Measurements from ENCODE around the gene ATP9B. TPM values are rescaled to one million over a fixed set of nuclear protein-coding genes. Genes with fewer than 3 reads are reported as not detected.

ATP9B gene
- total RNA-seq, 1 donor from 2014 or later, result 33.2 TPM

DNA sequence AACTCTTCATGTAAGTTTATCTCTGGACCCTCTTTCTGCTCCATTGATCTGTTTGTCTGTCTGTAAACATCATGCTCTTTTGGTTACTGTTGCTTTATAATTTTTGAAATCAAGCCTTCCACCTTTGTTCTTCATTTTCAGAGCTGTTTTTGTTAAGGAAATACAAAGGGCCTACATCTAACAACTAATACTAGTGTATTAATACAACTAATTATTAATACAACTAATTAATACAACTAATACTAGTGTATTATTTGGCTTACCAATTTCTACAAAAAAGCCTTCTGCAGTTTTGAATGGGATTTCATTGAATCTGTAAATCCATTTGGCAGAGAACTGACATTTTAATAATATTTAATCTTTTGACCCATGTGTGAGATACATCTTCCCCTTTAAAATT, 66.7 kb downstream of the ATP9B start:
- no peaks in the 10 kb centered on the region for H3K9me3 Mint-ChIP-seq
- H3K36me3 Mint-ChIP-seq, result peaks cover 10% of the 10 kb centered on the region

DNA sequence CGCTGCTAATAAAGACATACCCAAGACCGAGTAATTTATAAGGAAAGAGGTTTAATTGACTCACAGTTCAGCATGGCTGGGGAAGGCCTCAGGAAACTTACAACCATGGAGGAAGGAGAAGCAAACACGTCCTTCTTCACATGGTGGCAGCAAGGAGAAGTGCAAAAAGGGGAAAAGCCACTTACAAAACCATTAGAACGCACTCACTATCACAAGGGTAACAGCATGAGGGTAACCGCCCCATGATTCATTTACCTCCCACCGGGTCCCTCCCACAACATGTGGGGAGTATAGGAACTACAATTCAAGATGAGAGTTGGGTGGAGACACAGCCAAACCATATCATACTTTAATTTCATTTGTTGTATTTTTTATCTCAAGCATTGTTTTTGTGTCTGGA, 67.5 kb downstream of the ATP9B start:
- Histone ChIP-seq H3K27ac (no peak overlapping the region), H3K4me1 (no peaks in the 10 kb centered on the region), H2AFZ (replicated peaks) (no peak overlapping the region), H3K9ac (no peak overlapping the region), H3K36me3 (no peaks in the 10 kb centered on the region), H3K9me3 (ENCODE audit: low read depth) (no peaks in the 10 kb centered on the region), H3K4me3 (no peak overlapping the region), H3F3A (ENCODE audit: low read depth) (no peaks in the 10 kb centered on the region), H3K79me2 (ENCODE audit: low read depth) (no peaks in the 10 kb centered on the region), H3K4me2 (no peak overlapping the region), H3K27me3 (no peaks in the 10 kb centered on the region), H4K20me1 (ENCODE audit: low read depth) (no peaks in the 10 kb centered on the region)
- Mint-ChIP-seq H3K27me3 (ENCODE audit: insufficient read depth, low read depth) (no peaks in the 10 kb centered on the region), H3K9me3 (no peaks in the 10 kb centered on the region), H3K4me3 (no peak overlapping the region), H3K4me1 (no peaks in the 10 kb centered on the region), H3K36me3 (peaks cover 10% of the 10 kb centered on the region), H3K27ac (no peak overlapping the region)
- TF ChIP-seq EZH2phosphoT487 (IDR thresholded peaks at IDR 0.05), result no peak
- TF ChIP-seq, protein P1, sequence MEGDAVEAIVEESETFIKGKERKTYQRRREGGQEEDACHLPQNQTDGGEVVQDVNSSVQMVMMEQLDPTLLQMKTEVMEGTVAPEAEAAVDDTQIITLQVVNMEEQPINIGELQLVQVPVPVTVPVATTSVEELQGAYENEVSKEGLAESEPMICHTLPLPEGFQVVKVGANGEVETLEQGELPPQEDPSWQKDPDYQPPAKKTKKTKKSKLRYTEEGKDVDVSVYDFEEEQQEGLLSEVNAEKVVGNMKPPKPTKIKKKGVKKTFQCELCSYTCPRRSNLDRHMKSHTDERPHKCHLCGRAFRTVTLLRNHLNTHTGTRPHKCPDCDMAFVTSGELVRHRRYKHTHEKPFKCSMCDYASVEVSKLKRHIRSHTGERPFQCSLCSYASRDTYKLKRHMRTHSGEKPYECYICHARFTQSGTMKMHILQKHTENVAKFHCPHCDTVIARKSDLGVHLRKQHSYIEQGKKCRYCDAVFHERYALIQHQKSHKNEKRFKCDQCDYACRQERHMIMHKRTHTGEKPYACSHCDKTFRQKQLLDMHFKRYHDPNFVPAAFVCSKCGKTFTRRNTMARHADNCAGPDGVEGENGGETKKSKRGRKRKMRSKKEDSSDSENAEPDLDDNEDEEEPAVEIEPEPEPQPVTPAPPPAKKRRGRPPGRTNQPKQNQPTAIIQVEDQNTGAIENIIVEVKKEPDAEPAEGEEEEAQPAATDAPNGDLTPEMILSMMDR (IDR thresholded peaks at IDR 0.05), result no peak
- TF ChIP-seq EZH2 (IDR thresholded peaks at IDR 0.05), result no peak
- no peak for DNase-seq (ENCODE audit: low spot score)

More for the DNA sequence above, 66.7 kb downstream of the ATP9B start:
- Histone ChIP-seq H3K9ac (no peak overlapping the region), H4K20me1 (ENCODE audit: low read depth) (no peaks in the 10 kb centered on the region), H3K79me2 (ENCODE audit: low read depth) (no peaks in the 10 kb centered on the region), H3K9me3 (ENCODE audit: low read depth) (no peaks in the 10 kb centered on the region), H3F3A (ENCODE audit: low read depth) (no peaks in the 10 kb centered on the region), H3K4me3 (no peak overlapping the region), H3K27me3 (no peaks in the 10 kb centered on the region), H2AFZ (replicated peaks) (no peak overlapping the region), H3K4me2 (no peak overlapping the region), H3K4me1 (no peaks in the 10 kb centered on the region), H3K27ac (no peak overlapping the region), H3K36me3 (no peaks in the 10 kb centered on the region)
- H3K27ac Mint-ChIP-seq, result no peak overlapping the region
- H3K4me1 Mint-ChIP-seq, result no peaks in the 10 kb centered on the region
- no peak overlapping the region for H3K4me3 Mint-ChIP-seq
- no peak for DNase-seq (ENCODE audit: low spot score)
- no peak for TF ChIP-seq EZH2phosphoT487 (IDR thresholded peaks at IDR 0.05)
- TF ChIP-seq, protein P1 (IDR thresholded peaks at IDR 0.05), result no peak
- TF ChIP-seq EZH2 (IDR thresholded peaks at IDR 0.05), result no peak
- H3K27me3 Mint-ChIP-seq (ENCODE audit: insufficient read depth, low read depth), result no peaks in the 10 kb centered on the region

GRCh38 chr18:79139206-79139605, 70.0 kb downstream of the ATP9B start:
- H3K36me3 Mint-ChIP-seq, result peaks cover 26% of the 10 kb centered on the region
- Histone ChIP-seq H3K27ac (no peak overlapping the region), H3K9ac (no peak overlapping the region), H3K9me3 (ENCODE audit: low read depth) (no peaks in the 10 kb centered on the region), H3K4me3 (no peak overlapping the region), H3K4me1 (no peaks in the 10 kb centered on the region), H3K4me2 (no peak overlapping the region), H2AFZ (replicated peaks) (no peak overlapping the region), H4K20me1 (ENCODE audit: low read depth) (no peaks in the 10 kb centered on the region), H3K79me2 (ENCODE audit: low read depth) (no peaks in the 10 kb centered on the region), H3K36me3 (peaks cover 9% of the 10 kb centered on the region), H3K27me3 (no peaks in the 10 kb centered on the region), H3F3A (ENCODE audit: low read depth) (no peaks in the 10 kb centered on the region)
- no peak overlapping the region for H3K27ac Mint-ChIP-seq
- H3K9me3 Mint-ChIP-seq, result peaks cover 4% of the 10 kb centered on the region
- no peak for TF ChIP-seq EZH2phosphoT487 (IDR thresholded peaks at IDR 0.05)
- TF ChIP-seq EZH2 (IDR thresholded peaks at IDR 0.05), result no peak
- TF ChIP-seq, protein P1 (IDR thresholded peaks at IDR 0.05), result no peak
- H3K4me3 Mint-ChIP-seq, result no peak overlapping the region
- no peaks in the 10 kb centered on the region for H3K4me1 Mint-ChIP-seq
- DNase-seq (ENCODE audit: low spot score), result no peak
- H3K27me3 Mint-ChIP-seq (ENCODE audit: insufficient read depth, low read depth), result no peaks in the 10 kb centered on the region
